Tibial nerve (tissue), 3 donors: ENCODE data around the gene CALML3.

Experiments
- CTCF ChIP-seq, 5 experiments: fragments of 200-600 bp in 3 of 5; fragments of 450-650 bp in 2 of 5; sonication (generic) in 3 of 5; IDR thresholded peaks; one replicate each; pipeline ENCODE4 v1.5.1; 2016 to 2019; ENCODE audit warnings: antibody characterized with exemption in 5 of 5, mild to moderate bottlenecking in 3 of 5, moderate library complexity in 2 of 5
- POLR2A ChIP-seq, 2 donors: fragments of 450-650 bp; IDR thresholded peaks; one replicate each; pipeline ENCODE4 v1.6.1; 2017; ENCODE audit warnings: antibody characterized with exemption in 2 of 2, mild to moderate bottlenecking in 2 of 2, moderate library complexity in 2 of 2

GRCh38 chr10:5497948-5498730 lies 26.6 kb upstream of the CALML3 start:
- TF ChIP-seq POLR2A (IDR thresholded peaks at IDR 0.05) (no peak), CTCF (IDR thresholded peaks at IDR 0.05) (no peak)
